ENCODE results near the gene CENPN. TPM values are rescaled to one million over a fixed set of nuclear protein-coding genes. Genes with fewer than 3 reads are reported as not detected.

Gene CENPN
- total RNA-seq, 1 donor from 2014 or later, result 19.6 TPM

GRCh38 chr16:81026429-81026828, 19.4 kb downstream of the CENPN start:
- no peak for DNase-seq (ENCODE audit: extremely low read depth, low read depth, low spot score)

- DNase-seq (ENCODE audit: extremely low read depth, low read depth, low spot score), result no peak
These were observed 23.1 kb downstream of the CENPN start for GRCh38 chr16:81029930-81030604.

GRCh38 chr16:81035398-81035974, 28.5 kb downstream of the CENPN start, which contains the start of gene ATMIN:
Gene ATMIN, plus strand, starts transcription at chr16:81035842. Its CDS starts 29 bp downstream, at chr16:81035871.
- no peak for DNase-seq (ENCODE audit: extremely low read depth, low read depth, low spot score)

- DNase-seq (ENCODE audit: extremely low read depth, low read depth, low spot score), result no peak
These were observed 29.1 kb downstream of the CENPN start for GRCh38 chr16:81035975-81036750.

- DNase-seq (ENCODE audit: extremely low read depth, low read depth, low spot score), result no peak
These were observed 29.8 kb downstream of the CENPN start for GRCh38 chr16:81036751-81037350.

GRCh38 chr16:81040131-81040530, 33.1 kb downstream of the CENPN start:
- no peak for DNase-seq (ENCODE audit: extremely low read depth, low read depth, low spot score)

- no peak for DNase-seq (ENCODE audit: extremely low read depth, low read depth, low spot score)
These were observed 33.8 kb downstream of the CENPN start for GRCh38 chr16:81040842-81041241.

GRCh38 chr16:81041696-81042095, 34.7 kb downstream of the CENPN start:
- no peak for DNase-seq (ENCODE audit: extremely low read depth, low read depth, low spot score)

GRCh38 chr16:81042821-81043220, 35.8 kb downstream of the CENPN start:
- no peak for DNase-seq (ENCODE audit: extremely low read depth, low read depth, low spot score)

GRCh38 chr16:81053761-81054160, 46.7 kb downstream of the CENPN start:
- DNase-seq (ENCODE audit: extremely low read depth, low read depth, low spot score), result no peak

- DNase-seq (ENCODE audit: extremely low read depth, low read depth, low spot score), result no peak
These were observed 53.7 kb downstream of the CENPN start for GRCh38 chr16:81060576-81061306.

GRCh38 chr16:81061307-81061640, 54.3 kb downstream of the CENPN start:
- no peak for DNase-seq (ENCODE audit: extremely low read depth, low read depth, low spot score)

- DNase-seq (ENCODE audit: extremely low read depth, low read depth, low spot score), result no peak
These were observed 55.0 kb downstream of the CENPN start for GRCh38 chr16:81061871-81062608.

GRCh38 chr16:81066681-81067080, 59.7 kb downstream of the CENPN start:
- DNase-seq (ENCODE audit: extremely low read depth, low read depth, low spot score), result no peak

GRCh38 chr16:81067166-81067565, 60.2 kb downstream of the CENPN start:
- DNase-seq (ENCODE audit: extremely low read depth, low read depth, low spot score), result no peak

- DNase-seq (ENCODE audit: extremely low read depth, low read depth, low spot score), result no peak
These were observed 62.0 kb downstream of the CENPN start for GRCh38 chr16:81069063-81069462.

GRCh38 chr16:81070979-81071378, 64.0 kb downstream of the CENPN start:
- DNase-seq (ENCODE audit: extremely low read depth, low read depth, low spot score), result no peak

- DNase-seq (ENCODE audit: extremely low read depth, low read depth, low spot score), result no peak
These were observed 64.8 kb downstream of the CENPN start for GRCh38 chr16:81071805-81072204.

- DNase-seq (ENCODE audit: extremely low read depth, low read depth, low spot score), result no peak
These were observed 66.7 kb downstream of the CENPN start for GRCh38 chr16:81073560-81074330.
